Nephron progenitor cell (in vitro differentiated cells): ENCODE data around the gene TFDP2.
"Not testable (repeated sequence)": the region's sequence is repeated elsewhere in the genome, so short reads cannot be mapped to it uniquely, and the experiment has no call there.

Source experiments
- DNase-seq: peaks from one replicate; pipeline ENCODE4 v3.0.0; 2021
- H3K27ac Mint-ChIP-seq: 2 replicates; pipeline ENCODE4 v1.8.0; 2021; ENCODE audit warnings: mild to moderate bottlenecking, moderate library complexity, mixed read lengths
- H3K27me3 Mint-ChIP-seq: 2 replicates; pipeline ENCODE4 v1.8.0; 2021; ENCODE audit warnings: mild to moderate bottlenecking, low read depth, mixed read lengths; ENCODE audit not compliant: poor library complexity
- H3K36me3 Mint-ChIP-seq: 2 replicates; pipeline ENCODE4 v1.8.0; 2021; ENCODE audit warnings: low read depth, mixed read lengths
- H3K4me1 Mint-ChIP-seq: 2 replicates; pipeline ENCODE4 v1.8.0; 2021; ENCODE audit warnings: mixed read lengths
- H3K4me3 Mint-ChIP-seq: 2 replicates; pipeline ENCODE4 v1.8.0; 2021; ENCODE audit warnings: mild to moderate bottlenecking, moderate library complexity, mixed read lengths
- H3K9me3 Mint-ChIP-seq: 2 replicates; pipeline ENCODE4 v1.8.0; 2021; ENCODE audit warnings: mild to moderate bottlenecking, moderate library complexity, mixed read lengths
- TF ChIP-seq, protein P1 (sequence below): fragments of 200-600 bp; sonication (generic); IDR thresholded peaks from 2 replicates; pipeline ENCODE4 v1.5.0; 2021; ENCODE audit warnings: antibody characterized with exemption

Gene TFDP2

DNA sequence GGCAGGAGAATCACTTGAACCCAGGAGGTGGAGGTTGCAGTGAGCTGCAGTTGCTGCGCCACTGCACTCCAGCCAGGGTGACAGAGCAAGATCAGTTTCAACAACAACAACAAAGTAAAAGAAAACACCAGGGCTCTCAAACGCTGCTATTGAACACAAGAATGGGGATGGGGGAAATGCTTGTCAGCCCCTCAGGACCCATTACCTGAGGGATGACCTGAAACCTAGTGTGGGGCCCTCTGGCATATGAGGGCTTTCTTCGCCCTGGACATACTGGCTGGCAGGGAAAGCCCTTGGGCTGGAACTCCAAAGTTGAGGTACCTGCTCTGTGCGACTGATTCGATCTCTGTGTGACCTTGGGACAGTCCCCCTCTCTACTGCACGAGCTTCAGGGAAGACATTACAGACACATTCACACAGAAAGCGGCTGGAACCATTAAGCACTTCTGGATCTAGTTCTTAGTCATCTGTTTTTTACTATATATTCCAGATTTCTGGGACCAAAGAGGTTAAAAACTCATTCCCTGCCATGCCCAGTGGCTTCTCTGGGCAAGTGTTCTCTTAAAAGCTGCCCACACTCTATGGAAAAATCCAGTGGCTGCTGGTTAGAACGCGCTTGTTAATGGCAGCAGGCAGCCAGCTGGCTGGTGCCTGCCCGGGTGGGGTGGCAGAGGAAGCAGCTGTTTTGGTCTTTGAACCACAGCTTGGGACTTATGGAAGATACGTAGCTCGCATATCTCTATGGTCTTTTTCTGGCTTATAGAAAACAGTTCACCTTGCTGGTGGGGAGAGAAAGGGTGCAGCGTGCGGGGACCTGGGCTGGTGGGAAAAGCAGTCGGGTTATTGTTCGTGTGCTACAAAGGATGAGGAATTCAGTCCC, 215.7 kb downstream of the TFDP2 start:
- H3K36me3 Mint-ChIP-seq, result peaks cover 12% of the 10 kb centered on the region
- no peak for DNase-seq

DNA sequence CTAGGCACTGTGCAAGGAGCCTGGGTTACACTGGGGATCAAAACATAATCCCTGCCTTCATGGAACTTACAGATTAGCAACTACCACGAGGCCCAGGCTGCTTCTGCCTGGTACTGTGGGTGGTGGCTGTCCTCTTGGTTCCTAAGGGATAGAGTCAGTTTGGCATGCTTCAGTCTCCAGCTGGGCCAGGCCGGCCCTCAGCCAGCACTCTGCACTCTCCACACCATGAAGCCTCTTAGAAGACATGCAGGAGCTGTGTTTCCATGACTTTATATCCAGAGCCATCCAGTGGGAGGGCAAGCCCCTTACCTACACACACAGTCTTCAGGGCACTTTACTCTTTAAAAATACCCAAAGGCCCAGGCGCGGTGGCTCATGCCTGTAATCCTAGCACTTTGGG, 218.5 kb downstream of the TFDP2 start:
- peaks cover 13% of the 10 kb centered on the region for H3K4me1 Mint-ChIP-seq
- peaks cover 7% of the 10 kb centered on the region for H3K27me3 Mint-ChIP-seq
- TF ChIP-seq, protein P1, sequence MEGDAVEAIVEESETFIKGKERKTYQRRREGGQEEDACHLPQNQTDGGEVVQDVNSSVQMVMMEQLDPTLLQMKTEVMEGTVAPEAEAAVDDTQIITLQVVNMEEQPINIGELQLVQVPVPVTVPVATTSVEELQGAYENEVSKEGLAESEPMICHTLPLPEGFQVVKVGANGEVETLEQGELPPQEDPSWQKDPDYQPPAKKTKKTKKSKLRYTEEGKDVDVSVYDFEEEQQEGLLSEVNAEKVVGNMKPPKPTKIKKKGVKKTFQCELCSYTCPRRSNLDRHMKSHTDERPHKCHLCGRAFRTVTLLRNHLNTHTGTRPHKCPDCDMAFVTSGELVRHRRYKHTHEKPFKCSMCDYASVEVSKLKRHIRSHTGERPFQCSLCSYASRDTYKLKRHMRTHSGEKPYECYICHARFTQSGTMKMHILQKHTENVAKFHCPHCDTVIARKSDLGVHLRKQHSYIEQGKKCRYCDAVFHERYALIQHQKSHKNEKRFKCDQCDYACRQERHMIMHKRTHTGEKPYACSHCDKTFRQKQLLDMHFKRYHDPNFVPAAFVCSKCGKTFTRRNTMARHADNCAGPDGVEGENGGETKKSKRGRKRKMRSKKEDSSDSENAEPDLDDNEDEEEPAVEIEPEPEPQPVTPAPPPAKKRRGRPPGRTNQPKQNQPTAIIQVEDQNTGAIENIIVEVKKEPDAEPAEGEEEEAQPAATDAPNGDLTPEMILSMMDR, result no peak
- no peak for DNase-seq
- no peak overlapping the region for H3K4me3 Mint-ChIP-seq
- peaks cover 29% of the 10 kb centered on the region for H3K36me3 Mint-ChIP-seq
- no peak overlapping the region for H3K27ac Mint-ChIP-seq
- no peaks in the 10 kb centered on the region for H3K9me3 Mint-ChIP-seq

More for the DNA sequence above, 215.7 kb downstream of the TFDP2 start:
- no peak overlapping the region for H3K4me3 Mint-ChIP-seq
- peak overlapping the region; percentile 83 for H3K27ac Mint-ChIP-seq
- TF ChIP-seq, protein P1, result no peak
- peaks cover 7% of the 10 kb centered on the region for H3K27me3 Mint-ChIP-seq
- H3K9me3 Mint-ChIP-seq, result no peaks in the 10 kb centered on the region
- peaks cover 9% of the 10 kb centered on the region for H3K4me1 Mint-ChIP-seq

DNA sequence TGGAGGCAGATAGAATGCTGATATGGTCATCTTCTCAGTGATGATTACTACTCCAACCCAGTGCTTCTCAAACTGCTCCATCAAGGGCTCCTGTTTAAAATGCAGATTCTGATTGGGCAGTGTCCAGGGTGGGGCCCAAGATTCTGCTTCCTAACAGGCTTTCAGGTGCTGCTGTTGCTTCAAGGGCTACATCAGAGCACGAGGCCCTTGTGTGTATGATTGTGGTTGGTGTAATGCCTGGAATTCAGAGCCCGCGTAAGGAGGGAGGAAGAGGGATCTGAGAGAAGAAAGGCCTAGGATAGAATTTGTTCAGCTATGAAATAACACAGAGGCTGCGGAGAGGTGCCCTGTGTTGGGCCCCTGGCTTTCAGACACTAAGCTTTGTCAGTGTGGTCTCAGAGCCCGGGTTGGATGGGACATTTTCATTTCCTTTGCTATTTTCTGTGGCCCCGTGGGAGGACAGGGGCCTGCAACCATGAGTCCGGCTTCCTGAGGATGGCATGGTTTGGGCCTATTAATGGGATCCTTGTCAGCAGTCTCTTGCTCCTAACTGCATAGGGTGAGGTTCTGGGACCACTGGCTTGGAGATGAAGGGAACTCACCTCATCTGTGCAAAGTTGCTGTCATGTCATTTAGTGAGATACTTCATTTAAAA, 219.9 kb downstream of the TFDP2 start:
- Mint-ChIP-seq H3K4me1 (peaks cover 12% of the 10 kb centered on the region), H3K27me3 (peaks cover 10% of the 10 kb centered on the region), H3K27ac (peak overlapping the region; percentile 83), H3K4me3 (no peak overlapping the region), H3K36me3 (peaks cover 41% of the 10 kb centered on the region), H3K9me3 (no peaks in the 10 kb centered on the region)
- TF ChIP-seq, protein P1, result no peak
- no peak for DNase-seq

DNA sequence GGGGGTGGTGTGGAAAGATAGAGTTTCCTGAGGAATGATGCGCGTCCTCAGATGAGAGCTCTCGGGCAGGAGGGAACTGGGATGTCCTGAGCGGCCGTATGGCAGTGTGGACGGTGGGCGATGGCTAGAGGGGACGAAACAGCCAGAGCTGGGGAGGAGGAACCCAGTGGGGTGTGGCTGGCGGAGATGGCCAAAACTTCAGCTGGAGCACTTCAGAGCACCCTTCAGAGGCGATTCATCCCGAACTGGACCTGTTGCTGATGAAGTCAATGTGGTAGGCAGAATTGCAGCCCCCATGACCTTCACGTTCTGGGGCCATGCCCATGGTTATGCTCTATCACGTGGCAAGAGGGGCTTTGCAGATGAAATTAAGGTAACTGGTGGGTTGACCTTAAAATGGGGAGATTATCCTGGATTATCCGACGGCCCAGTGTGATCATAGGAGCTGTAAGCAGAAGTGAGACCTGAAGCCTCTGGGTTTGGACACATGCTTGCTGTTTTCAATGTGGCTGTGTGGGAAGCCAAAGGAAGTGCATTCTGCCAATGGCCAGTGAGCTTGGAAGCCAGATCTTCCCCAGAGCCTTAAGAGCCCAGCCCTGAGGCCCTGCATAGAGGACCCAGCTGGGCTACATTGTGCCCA, 220.6 kb downstream of the TFDP2 start:
- Mint-ChIP-seq H3K9me3 (no peaks in the 10 kb centered on the region), H3K27me3 (peaks cover 7% of the 10 kb centered on the region), H3K27ac (peak overlapping the region; percentile 83), H3K36me3 (peaks cover 45% of the 10 kb centered on the region), H3K4me1 (peaks cover 5% of the 10 kb centered on the region), H3K4me3 (no peak overlapping the region)
- TF ChIP-seq, protein P1, result no peak
- no peak for DNase-seq

DNA sequence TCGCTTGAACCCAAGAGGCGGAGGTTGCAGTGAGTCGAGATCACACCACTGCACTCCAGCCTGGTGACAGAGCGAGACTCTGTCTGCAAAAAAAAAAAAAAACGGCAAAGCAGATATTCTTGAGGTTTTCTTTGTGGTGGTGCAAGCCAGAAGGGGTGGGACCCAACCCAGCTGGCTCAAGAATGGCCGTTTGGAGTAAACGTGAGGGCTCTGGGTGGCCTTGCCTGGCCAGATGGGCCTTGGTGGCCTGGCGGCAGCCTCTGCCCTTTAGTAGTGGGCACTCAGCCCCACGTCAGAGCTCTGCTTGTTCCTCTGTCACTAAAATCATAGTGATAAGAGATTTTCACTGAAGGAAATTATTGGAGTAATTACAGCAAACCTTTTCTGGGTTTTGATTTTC, 222.4 kb downstream of the TFDP2 start:
- no peak for DNase-seq
- Mint-ChIP-seq H3K36me3 (peaks cover 60% of the 10 kb centered on the region), H3K27ac (no peak overlapping the region), H3K9me3 (no peaks in the 10 kb centered on the region), H3K4me3 (no peak overlapping the region), H3K27me3 (peaks cover 3% of the 10 kb centered on the region), H3K4me1 (peaks cover 5% of the 10 kb centered on the region)
- TF ChIP-seq, protein P1, result no peak

DNA sequence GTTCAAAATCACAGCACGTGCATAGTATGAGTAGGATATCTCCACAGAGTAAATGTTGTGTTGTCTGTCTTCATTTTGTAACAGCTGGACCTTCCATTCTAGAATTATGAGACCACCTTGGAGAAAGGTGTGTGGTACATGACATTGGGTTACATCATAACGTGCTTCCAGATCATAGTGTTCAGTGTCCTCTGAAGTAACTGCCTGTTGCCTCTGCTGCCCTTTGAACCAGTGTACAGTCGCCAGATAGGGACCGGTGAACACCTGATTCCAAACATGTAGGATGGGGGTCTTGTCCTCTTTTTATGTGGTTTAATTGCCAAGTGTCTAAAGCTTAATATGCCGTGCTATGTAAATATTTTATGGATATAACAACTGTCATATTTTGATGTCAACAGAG, 223.7 kb downstream of the TFDP2 start:
- not testable (repeated sequence) for H3K9me3 Mint-ChIP-seq, H3K27me3 Mint-ChIP-seq, H3K4me3 Mint-ChIP-seq, H3K4me1 Mint-ChIP-seq, DNase-seq
- Mint-ChIP-seq H3K36me3 (peaks cover 68% of the 10 kb centered on the region), H3K27ac (peak overlapping the region; percentile 79)
